ENCODE results near the gene ZNF664.

The ZNF664 gene

GRCh38 chr12:123934829-123935228 is 38.2 kb upstream of the ZNF664 start:
- CTCF ChIA-PET, result no interaction called here
- POLR2A ChIA-PET, result no interaction called here

GRCh38 chr12:123935956-123936355 is 37.1 kb upstream of the ZNF664 start:
- POLR2A ChIA-PET, result no interaction called here
- no peak for DNase-seq (ENCODE audit: extremely low spot score)
- TF ChIP-seq HDGF (IDR thresholded peaks at IDR 0.05; ENCODE audit: borderline replicate concordance) (no peak), CTBP1 (IDR thresholded peaks at IDR 0.05; ENCODE audit: borderline replicate concordance) (no peak), NFRKB (IDR thresholded peaks at IDR 0.05) (no peak), TARDBP (IDR thresholded peaks at IDR 0.05) (no peak), SUZ12 (IDR thresholded peaks at IDR 0.05) (no peak), LEF1 (IDR thresholded peaks at IDR 0.05; ENCODE audit: borderline replicate concordance) (no peak), SP1 (IDR thresholded peaks at IDR 0.05) (no peak), ARNT (IDR thresholded peaks at IDR 0.05) (no peak), PKNOX1 (IDR thresholded peaks at IDR 0.05) (no peak), ZNF384 (IDR thresholded peaks at IDR 0.05) (no peak), FOXM1 (IDR thresholded peaks at IDR 0.05; ENCODE audit: borderline replicate concordance) (no peak), BHLHE40 (IDR thresholded peaks at IDR 0.05; ENCODE audit: borderline replicate concordance) (no peak), FOXK2 (IDR thresholded peaks at IDR 0.05) (no peak), L3MBTL2 (conservative IDR thresholded peaks at IDR 0.05) (no peak), ELF4 (IDR thresholded peaks at IDR 0.05) (no peak), FOXA1 (IDR thresholded peaks at IDR 0.05) (no peak)
- CTCF ChIA-PET, result no interaction called here

More at GRCh38 chr12:123934829-123935228, 38.2 kb upstream of the ZNF664 start:
- DNase-seq (ENCODE audit: extremely low spot score), result no peak
- no peak for TF ChIP-seq PKNOX1 (IDR thresholded peaks at IDR 0.05)
- no peak for TF ChIP-seq FOXA1 (IDR thresholded peaks at IDR 0.05)
- no peak for TF ChIP-seq SP1 (IDR thresholded peaks at IDR 0.05)
- no peak for TF ChIP-seq SUZ12 (IDR thresholded peaks at IDR 0.05)
- no peak for TF ChIP-seq L3MBTL2 (conservative IDR thresholded peaks at IDR 0.05)
- no peak for TF ChIP-seq ZNF384 (IDR thresholded peaks at IDR 0.05)
- no peak for TF ChIP-seq ELF4 (IDR thresholded peaks at IDR 0.05)
- no peak for TF ChIP-seq HDGF (IDR thresholded peaks at IDR 0.05; ENCODE audit: borderline replicate concordance)
- TF ChIP-seq NFRKB (IDR thresholded peaks at IDR 0.05), result no peak
- no peak for TF ChIP-seq LEF1 (IDR thresholded peaks at IDR 0.05; ENCODE audit: borderline replicate concordance)

GRCh38 chr12:123936471-123936870 is 36.5 kb upstream of the ZNF664 start:
- ChIA-PET POLR2A (no interaction called here), CTCF (no interaction called here)
- no peak for TF ChIP-seq ZNF384 (IDR thresholded peaks at IDR 0.05)
- no peak for TF ChIP-seq L3MBTL2 (conservative IDR thresholded peaks at IDR 0.05)
- TF ChIP-seq SUZ12 (IDR thresholded peaks at IDR 0.05), result no peak
- TF ChIP-seq CTBP1 (IDR thresholded peaks at IDR 0.05; ENCODE audit: borderline replicate concordance), result no peak
- TF ChIP-seq FOXM1 (IDR thresholded peaks at IDR 0.05; ENCODE audit: borderline replicate concordance), result no peak
- no peak for TF ChIP-seq NFRKB (IDR thresholded peaks at IDR 0.05)
- no peak for TF ChIP-seq ELF4 (IDR thresholded peaks at IDR 0.05)
- TF ChIP-seq SP1 (IDR thresholded peaks at IDR 0.05), result no peak
- TF ChIP-seq FOXK2 (IDR thresholded peaks at IDR 0.05), result no peak
- no peak for TF ChIP-seq BHLHE40 (IDR thresholded peaks at IDR 0.05; ENCODE audit: borderline replicate concordance)
- no peak for TF ChIP-seq TARDBP (IDR thresholded peaks at IDR 0.05)
- no peak for TF ChIP-seq HDGF (IDR thresholded peaks at IDR 0.05; ENCODE audit: borderline replicate concordance)
- no peak for TF ChIP-seq FOXA1 (IDR thresholded peaks at IDR 0.05)
- TF ChIP-seq ARNT (IDR thresholded peaks at IDR 0.05), result no peak
- TF ChIP-seq LEF1 (IDR thresholded peaks at IDR 0.05; ENCODE audit: borderline replicate concordance), result no peak
- no peak for TF ChIP-seq PKNOX1 (IDR thresholded peaks at IDR 0.05)
- no peak for DNase-seq (ENCODE audit: extremely low spot score)

- DNase-seq (ENCODE audit: extremely low spot score), result no peak
- CTCF ChIA-PET, result no interaction called here
- POLR2A ChIA-PET, result interaction anchor here (0.9 kb wide), 1 partner anchor 10 kb away, joined by 3 read pairs; no protein-coding TSS in a partner anchor
- TF ChIP-seq FOXA1 (IDR thresholded peaks at IDR 0.05) (no peak), FOXM1 (IDR thresholded peaks at IDR 0.05; ENCODE audit: borderline replicate concordance) (no peak), LEF1 (IDR thresholded peaks at IDR 0.05; ENCODE audit: borderline replicate concordance) (no peak), BHLHE40 (IDR thresholded peaks at IDR 0.05; ENCODE audit: borderline replicate concordance) (no peak), CTBP1 (IDR thresholded peaks at IDR 0.05; ENCODE audit: borderline replicate concordance) (no peak), FOXK2 (IDR thresholded peaks at IDR 0.05) (no peak), ZNF384 (IDR thresholded peaks at IDR 0.05) (no peak), HDGF (IDR thresholded peaks at IDR 0.05; ENCODE audit: borderline replicate concordance) (no peak), SP1 (IDR thresholded peaks at IDR 0.05) (no peak), ARNT (IDR thresholded peaks at IDR 0.05) (no peak), TARDBP (IDR thresholded peaks at IDR 0.05) (no peak), SUZ12 (IDR thresholded peaks at IDR 0.05) (no peak), L3MBTL2 (conservative IDR thresholded peaks at IDR 0.05) (no peak), PKNOX1 (IDR thresholded peaks at IDR 0.05) (no peak)
These were observed 35.9 kb upstream of the ZNF664 start for GRCh38 chr12:123936956-123937706.

Data from HEK293T (cell line).